Lung (tissue), 12 donors: ENCODE results near the gene PLEKHH3. TPM values are rescaled to one million over a fixed set of nuclear protein-coding genes. Genes with fewer than 3 reads are reported as not detected.

ENCODE experiments used
- ATAC-seq: fragments of 200-7000 bp; cut with Tn5 transposase; one replicate; pipeline ENCODE4 v1.9.1; 2020; ENCODE audit warnings: moderate number of reproducible peaks; ENCODE audit not compliant: insufficient read depth, low FRiP score
- DNase-seq, 3 donors: peaks; one replicate each; pipeline ENCODE4 v3.0.0-alpha.2; 2013 to 2017
- H3K27ac ChIP-seq, 2 donors: one replicate each; pipeline ENCODE4 v1.5.1; 2013; ENCODE audit warnings: mild to moderate bottlenecking in 2 of 2, moderate library complexity in 2 of 2, control low read depth in 1 of 2, inconsistent platforms in 1 of 2, low read depth in 1 of 2, low read length in 1 of 2
- H3K27me3 ChIP-seq, 3 donors: one replicate each; pipeline ENCODE4 v1.5.1; 2013; ENCODE audit warnings: low read length in 2 of 3; ENCODE audit not compliant: control insufficient read depth in 3 of 3, insufficient read depth in 3 of 3
- H3K36me3 ChIP-seq, 4 donors: one replicate each; pipeline ENCODE4 v1.5.1; 2013; ENCODE audit warnings: low read length in 4 of 4, mild to moderate bottlenecking in 1 of 4, moderate library complexity in 1 of 4; ENCODE audit not compliant: control insufficient read depth in 4 of 4, insufficient read depth in 4 of 4
- H3K4me1 ChIP-seq, 5 donors: one replicate each; pipeline ENCODE4 v1.5.1; 2013; ENCODE audit warnings: low read length in 5 of 5, mild to moderate bottlenecking in 2 of 5, moderate library complexity in 1 of 5; ENCODE audit not compliant: control insufficient read depth in 5 of 5, insufficient read depth in 5 of 5
- H3K4me3 ChIP-seq: one replicate; pipeline ENCODE4 v1.5.1; 2013; ENCODE audit warnings: mild to moderate bottlenecking, control low read depth, moderate library complexity
- H3K9ac ChIP-seq, 2 donors: one replicate each; pipeline ENCODE4 v1.5.1; 2013; ENCODE audit warnings: low read length in 2 of 2, control low read depth in 1 of 2; ENCODE audit not compliant: insufficient read depth in 1 of 2
- H3K9me3 ChIP-seq, 4 donors: one replicate each; pipeline ENCODE4 v1.5.1; 2013; ENCODE audit warnings: low read length in 3 of 4, mild to moderate bottlenecking in 1 of 4, moderate library complexity in 1 of 4; ENCODE audit not compliant: control insufficient read depth in 4 of 4, insufficient read depth in 3 of 4
- WGBS, 2 donors: extraction: QIAGEN DNeasy Blood & Tissue Kit; methylation state at CpG; one replicate each; pipeline ENCODE4 v1.1.7; 2013; 5-methylcytosine and 5-hydroxymethylcytosine counted together
- polyA plus RNA-seq, 2 donors: library from polyadenylated mRNA; stranded (reverse); fragments of 200-250 nt; gene quantifications; one replicate each; pipeline ENCODE4 v1.2.1, GENCODE V29; 2013
- total RNA-seq, 2 donors: library from RNA; depleted of rRNA in 1 of 2; stranded (reverse); fragments of >200 nt in 1 of 2; gene quantifications; one replicate each; pipeline ENCODE4 v1.2.1, GENCODE V29; 2014 to 2021
- TF ChIP-seq, protein P1 (sequence below): IDR thresholded peaks from 2 replicates; pipeline ENCODE4 v1.5.1; 2012; ENCODE audit warnings: mild to moderate bottlenecking; ENCODE audit errors: control extremely low read depth, extremely low read depth
- donor health status: control.
- donor health status: control.
- donor health status: Bipolar disorder and iron deficiency.
- donor health status: healthy.
- donor health status: DM: yes; HTN: yes; CAD: no.

Gene PLEKHH3
- total and polyA plus RNA-seq, 4 donors: 21.2 to 30.2 (median 22.9) TPM

DNA sequence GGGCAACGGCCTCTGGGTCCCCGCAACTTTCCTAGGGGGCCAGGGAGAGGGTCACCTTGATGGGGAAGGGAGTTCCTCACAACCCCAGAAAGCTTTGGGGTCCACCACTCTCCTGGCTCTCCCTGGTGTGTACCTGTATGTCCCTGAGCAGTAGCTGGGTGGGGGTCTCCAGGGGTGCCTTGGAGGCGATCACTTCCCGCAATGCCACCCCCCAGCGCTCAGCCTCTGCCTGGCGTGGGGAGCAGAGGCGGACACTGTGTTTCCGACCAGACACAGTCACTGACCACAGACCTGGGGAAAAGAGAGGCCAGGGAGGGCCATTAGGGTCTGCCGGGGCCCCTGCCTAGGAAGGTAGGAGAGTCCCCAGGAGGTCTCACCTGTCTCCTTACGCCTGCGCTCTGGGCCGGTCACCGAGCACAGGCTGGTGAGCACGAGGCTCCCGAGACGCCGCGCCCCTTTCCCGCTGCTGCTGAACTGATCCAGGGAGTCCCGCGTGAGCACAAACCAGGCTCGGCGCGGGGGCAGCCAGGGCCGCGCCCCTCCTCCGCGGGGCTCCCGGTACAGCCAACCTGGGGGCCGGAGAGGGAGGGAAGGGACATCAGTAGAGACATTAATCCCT, 3.4 kb downstream of the PLEKHH3 start:
- Histone ChIP-seq H3K4me3 (no peak overlapping the region), H3K36me3 (peaks cover 0 to 41% (median 28%) of the 10 kb centered on the region in 4 donors), H3K4me1 (peaks cover 4 to 31% (median 11%) of the 10 kb centered on the region in 5 donors), H3K9ac (no peak overlapping the region), H3K27ac (peak overlapping the region in 1 of 2 donors; percentile 34), H3K9me3 (no peaks in the 10 kb centered on the region), H3K27me3 (no peaks in the 10 kb centered on the region)
- TF ChIP-seq, protein P1, sequence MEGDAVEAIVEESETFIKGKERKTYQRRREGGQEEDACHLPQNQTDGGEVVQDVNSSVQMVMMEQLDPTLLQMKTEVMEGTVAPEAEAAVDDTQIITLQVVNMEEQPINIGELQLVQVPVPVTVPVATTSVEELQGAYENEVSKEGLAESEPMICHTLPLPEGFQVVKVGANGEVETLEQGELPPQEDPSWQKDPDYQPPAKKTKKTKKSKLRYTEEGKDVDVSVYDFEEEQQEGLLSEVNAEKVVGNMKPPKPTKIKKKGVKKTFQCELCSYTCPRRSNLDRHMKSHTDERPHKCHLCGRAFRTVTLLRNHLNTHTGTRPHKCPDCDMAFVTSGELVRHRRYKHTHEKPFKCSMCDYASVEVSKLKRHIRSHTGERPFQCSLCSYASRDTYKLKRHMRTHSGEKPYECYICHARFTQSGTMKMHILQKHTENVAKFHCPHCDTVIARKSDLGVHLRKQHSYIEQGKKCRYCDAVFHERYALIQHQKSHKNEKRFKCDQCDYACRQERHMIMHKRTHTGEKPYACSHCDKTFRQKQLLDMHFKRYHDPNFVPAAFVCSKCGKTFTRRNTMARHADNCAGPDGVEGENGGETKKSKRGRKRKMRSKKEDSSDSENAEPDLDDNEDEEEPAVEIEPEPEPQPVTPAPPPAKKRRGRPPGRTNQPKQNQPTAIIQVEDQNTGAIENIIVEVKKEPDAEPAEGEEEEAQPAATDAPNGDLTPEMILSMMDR: no peak
- ATAC-seq (no peak), DNase-seq (no peak)
- WGBS, 2 donors: 55 to 56% methylated on average over 22 to 30 of the region's 30 CpGs

DNA sequence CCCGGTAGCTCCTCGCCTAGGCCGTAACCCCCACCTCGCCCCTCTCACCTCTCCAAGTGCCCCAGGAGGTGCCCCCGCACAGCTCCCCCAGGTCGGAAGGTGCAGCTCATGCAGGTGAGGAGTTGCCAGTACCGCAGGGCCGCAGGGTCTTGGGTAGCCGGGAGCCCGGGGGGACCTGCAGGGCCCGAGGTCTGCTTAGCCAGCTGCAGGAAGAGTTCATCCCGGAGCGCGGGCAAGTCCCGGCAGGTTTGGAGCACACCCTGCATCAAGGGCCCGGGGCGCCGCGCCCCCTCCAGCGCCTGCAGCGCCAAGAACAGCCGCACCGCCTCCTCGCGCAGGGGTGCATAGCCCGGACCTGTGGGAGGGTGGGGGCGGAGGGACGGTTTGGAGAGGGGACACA, 4.8 kb downstream of the PLEKHH3 start:
- DNase-seq (no peak), ATAC-seq (no peak)
- Histone ChIP-seq H3K27ac (no peak overlapping the region), H3K4me1 (peaks cover 6 to 33% (median 15%) of the 10 kb centered on the region in 5 donors), H3K27me3 (no peaks in the 10 kb centered on the region), H3K4me3 (no peak overlapping the region), H3K9me3 (no peaks in the 10 kb centered on the region), H3K9ac (no peak overlapping the region), H3K36me3 (peaks cover 0 to 46% (median 29%) of the 10 kb centered on the region in 4 donors)
- WGBS, 2 donors: 82 to 86% methylated on average over 28 of the region's 28 CpGs
- TF ChIP-seq, protein P1: no peak

DNA sequence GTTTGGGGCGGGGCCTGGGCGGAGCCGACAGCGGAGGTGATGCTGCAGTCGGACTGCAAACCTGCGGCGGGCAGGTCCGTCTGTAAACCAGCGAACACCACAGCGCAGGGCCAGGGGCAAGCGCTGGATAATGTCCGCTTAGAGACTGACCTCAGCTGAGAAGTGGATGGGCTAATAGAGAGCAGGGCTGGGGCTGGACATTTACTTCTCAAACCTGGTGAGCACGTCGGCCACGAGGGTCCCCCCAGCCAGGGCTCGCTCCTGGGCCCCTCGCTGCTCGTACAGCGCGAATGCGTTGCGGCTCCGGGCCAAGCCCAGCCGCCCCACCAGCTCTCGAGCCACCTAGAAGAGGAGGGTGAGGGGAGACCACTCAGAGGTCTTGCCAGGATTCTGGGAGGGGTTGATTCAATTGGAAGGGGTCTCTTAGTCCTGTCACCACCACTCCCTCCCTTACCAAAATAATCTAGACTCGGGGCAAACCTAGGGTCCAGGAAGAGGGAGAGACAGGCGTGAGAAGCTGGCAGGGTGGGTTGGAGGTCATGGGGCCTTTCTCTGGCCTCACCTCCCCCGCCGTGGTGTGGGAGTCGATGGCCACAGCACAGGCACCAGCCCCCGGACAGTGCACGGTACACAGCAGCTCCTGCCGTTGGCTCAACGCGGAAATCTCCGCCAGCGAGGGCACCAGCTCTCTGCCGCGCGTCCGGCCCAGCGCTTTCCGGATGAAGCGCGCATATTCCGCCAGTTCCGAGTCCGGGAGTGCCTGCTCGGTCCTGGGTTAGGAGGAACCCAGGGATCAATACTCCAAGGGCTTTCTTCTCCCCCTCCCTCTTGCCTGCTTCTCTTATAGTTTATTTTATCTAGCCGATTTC, 5.8 kb downstream of the PLEKHH3 start:
- Histone ChIP-seq H3K4me3 (no peak overlapping the region), H3K36me3 (peaks cover 0 to 55% (median 34%) of the 10 kb centered on the region in 4 donors), H3K9me3 (no peaks in the 10 kb centered on the region), H3K27ac (peak overlapping the region in 1 of 2 donors; percentile 30), H3K27me3 (no peaks in the 10 kb centered on the region), H3K9ac (no peak overlapping the region), H3K4me1 (peaks cover 6 to 33% (median 15%) of the 10 kb centered on the region in 5 donors)
- TF ChIP-seq, protein P1: no peak
- ATAC-seq (no peak), DNase-seq (no peak)
- 42 to 71% methylated on average over 48 to 50 of the region's 50 CpGs for WGBS, 2 donors
